ENCODE data around the gene H2AZ2.

GRCh38 chr7:44891372-44891771 is 43.5 kb upstream of the H2AZ2 start:
- TF ChIP-seq, protein P1, sequence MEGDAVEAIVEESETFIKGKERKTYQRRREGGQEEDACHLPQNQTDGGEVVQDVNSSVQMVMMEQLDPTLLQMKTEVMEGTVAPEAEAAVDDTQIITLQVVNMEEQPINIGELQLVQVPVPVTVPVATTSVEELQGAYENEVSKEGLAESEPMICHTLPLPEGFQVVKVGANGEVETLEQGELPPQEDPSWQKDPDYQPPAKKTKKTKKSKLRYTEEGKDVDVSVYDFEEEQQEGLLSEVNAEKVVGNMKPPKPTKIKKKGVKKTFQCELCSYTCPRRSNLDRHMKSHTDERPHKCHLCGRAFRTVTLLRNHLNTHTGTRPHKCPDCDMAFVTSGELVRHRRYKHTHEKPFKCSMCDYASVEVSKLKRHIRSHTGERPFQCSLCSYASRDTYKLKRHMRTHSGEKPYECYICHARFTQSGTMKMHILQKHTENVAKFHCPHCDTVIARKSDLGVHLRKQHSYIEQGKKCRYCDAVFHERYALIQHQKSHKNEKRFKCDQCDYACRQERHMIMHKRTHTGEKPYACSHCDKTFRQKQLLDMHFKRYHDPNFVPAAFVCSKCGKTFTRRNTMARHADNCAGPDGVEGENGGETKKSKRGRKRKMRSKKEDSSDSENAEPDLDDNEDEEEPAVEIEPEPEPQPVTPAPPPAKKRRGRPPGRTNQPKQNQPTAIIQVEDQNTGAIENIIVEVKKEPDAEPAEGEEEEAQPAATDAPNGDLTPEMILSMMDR (IDR thresholded peaks at IDR 0.05; ENCODE audit: insufficient read depth, low read length), result no peak
- TF ChIP-seq POLR2AphosphoS5 (IDR thresholded peaks at IDR 0.05; ENCODE audit: low read depth), result no peak
- TF ChIP-seq, protein P2, sequence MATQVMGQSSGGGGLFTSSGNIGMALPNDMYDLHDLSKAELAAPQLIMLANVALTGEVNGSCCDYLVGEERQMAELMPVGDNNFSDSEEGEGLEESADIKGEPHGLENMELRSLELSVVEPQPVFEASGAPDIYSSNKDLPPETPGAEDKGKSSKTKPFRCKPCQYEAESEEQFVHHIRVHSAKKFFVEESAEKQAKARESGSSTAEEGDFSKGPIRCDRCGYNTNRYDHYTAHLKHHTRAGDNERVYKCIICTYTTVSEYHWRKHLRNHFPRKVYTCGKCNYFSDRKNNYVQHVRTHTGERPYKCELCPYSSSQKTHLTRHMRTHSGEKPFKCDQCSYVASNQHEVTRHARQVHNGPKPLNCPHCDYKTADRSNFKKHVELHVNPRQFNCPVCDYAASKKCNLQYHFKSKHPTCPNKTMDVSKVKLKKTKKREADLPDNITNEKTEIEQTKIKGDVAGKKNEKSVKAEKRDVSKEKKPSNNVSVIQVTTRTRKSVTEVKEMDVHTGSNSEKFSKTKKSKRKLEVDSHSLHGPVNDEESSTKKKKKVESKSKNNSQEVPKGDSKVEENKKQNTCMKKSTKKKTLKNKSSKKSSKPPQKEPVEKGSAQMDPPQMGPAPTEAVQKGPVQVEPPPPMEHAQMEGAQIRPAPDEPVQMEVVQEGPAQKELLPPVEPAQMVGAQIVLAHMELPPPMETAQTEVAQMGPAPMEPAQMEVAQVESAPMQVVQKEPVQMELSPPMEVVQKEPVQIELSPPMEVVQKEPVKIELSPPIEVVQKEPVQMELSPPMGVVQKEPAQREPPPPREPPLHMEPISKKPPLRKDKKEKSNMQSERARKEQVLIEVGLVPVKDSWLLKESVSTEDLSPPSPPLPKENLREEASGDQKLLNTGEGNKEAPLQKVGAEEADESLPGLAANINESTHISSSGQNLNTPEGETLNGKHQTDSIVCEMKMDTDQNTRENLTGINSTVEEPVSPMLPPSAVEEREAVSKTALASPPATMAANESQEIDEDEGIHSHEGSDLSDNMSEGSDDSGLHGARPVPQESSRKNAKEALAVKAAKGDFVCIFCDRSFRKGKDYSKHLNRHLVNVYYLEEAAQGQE (IDR thresholded peaks at IDR 0.05; ENCODE audit: insufficient replicate concordance, low read depth), result no peak

All from HL-60 (cell line).